ENCODE measurements around the gene AGAP3.
A peak's percentile ranks its signal among the peaks of the same experiment; 100 is the strongest.

GRCh38 chr7:151080522-151081169 lies 5.6 kb upstream of the AGAP3 start, which contains the start of gene FASTK:
- TF ChIP-seq CTCF (conservative IDR thresholded peaks at IDR 0.05; ENCODE audit: low read depth, low read length) (no peak), RAD21 (IDR thresholded peaks at IDR 0.05; ENCODE audit: low read length) (no peak), POLR2A (IDR thresholded peaks at IDR 0.05; ENCODE audit: low read depth, low read length) (peak; percentile 79), RFX5 (IDR thresholded peaks at IDR 0.05; ENCODE audit: low read depth, low read length) (no peak), SMC3 (IDR thresholded peaks at IDR 0.05; ENCODE audit: low read depth, low read length) (no peak), MAZ (IDR thresholded peaks at IDR 0.05; ENCODE audit: borderline replicate concordance, low read depth, low read length) (peak; percentile 100), RCOR1 (IDR thresholded peaks at IDR 0.05; ENCODE audit: insufficient replicate concordance, low read length) (no peak)
- TF ChIP-seq, protein P1, sequence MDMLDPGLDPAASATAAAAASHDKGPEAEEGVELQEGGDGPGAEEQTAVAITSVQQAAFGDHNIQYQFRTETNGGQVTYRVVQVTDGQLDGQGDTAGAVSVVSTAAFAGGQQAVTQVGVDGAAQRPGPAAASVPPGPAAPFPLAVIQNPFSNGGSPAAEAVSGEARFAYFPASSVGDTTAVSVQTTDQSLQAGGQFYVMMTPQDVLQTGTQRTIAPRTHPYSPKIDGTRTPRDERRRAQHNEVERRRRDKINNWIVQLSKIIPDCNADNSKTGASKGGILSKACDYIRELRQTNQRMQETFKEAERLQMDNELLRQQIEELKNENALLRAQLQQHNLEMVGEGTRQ (IDR thresholded peaks at IDR 0.05; ENCODE audit: low read depth, low read length) = no peak
